GM18868 (cell line): ENCODE data around the gene GREB1.
A peak's percentile ranks its signal among the peaks of the same experiment; 100 is the strongest.

Experiments used
- ATAC-seq: cut with Tn5 transposase; IDR thresholded peaks from one replicate; pipeline ENCODE4 v1.9.1; 2021; ENCODE audit warnings: mild to moderate bottlenecking, moderate library complexity; ENCODE audit not compliant: unreplicated experiment

GREB1 gene

DNA sequence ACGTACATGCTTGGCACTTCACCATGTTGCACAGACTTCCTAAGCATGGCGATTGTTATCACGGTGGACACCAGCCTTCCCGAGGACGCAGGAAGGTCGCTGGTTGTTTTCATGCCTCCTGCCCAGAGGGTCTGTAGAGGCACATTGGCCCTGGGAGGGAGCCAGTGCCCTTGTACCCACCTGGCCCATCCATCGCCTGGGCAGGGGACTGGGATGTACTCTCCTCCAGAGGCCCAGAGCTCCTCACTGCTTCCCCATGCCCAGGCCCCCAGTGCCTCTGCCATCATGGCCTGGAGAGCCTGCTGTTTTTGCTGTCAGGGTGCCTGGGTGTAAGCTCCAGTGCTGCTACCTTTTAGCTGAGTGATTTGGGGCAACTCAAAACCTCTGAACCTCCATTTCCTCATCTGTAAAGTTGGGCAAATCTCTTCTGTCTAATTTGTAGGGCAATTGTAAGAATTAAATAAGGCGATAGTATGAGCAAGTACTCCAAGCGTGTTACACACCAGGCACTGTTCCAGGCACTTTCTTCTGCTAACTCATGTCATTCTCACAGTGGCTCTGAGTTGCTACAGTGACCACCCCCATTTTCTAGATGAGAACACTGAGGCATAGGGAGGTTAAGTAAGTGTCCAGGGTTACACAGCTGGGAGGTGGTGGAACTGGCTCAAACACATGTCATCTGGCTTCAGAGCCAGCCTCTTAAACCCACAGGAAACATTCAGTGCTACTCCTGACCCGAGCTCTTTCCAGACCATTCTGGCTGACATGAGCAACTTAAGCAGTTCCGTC lies 45.3 kb downstream of the GREB1 start:
- ATAC-seq = no peak

DNA sequence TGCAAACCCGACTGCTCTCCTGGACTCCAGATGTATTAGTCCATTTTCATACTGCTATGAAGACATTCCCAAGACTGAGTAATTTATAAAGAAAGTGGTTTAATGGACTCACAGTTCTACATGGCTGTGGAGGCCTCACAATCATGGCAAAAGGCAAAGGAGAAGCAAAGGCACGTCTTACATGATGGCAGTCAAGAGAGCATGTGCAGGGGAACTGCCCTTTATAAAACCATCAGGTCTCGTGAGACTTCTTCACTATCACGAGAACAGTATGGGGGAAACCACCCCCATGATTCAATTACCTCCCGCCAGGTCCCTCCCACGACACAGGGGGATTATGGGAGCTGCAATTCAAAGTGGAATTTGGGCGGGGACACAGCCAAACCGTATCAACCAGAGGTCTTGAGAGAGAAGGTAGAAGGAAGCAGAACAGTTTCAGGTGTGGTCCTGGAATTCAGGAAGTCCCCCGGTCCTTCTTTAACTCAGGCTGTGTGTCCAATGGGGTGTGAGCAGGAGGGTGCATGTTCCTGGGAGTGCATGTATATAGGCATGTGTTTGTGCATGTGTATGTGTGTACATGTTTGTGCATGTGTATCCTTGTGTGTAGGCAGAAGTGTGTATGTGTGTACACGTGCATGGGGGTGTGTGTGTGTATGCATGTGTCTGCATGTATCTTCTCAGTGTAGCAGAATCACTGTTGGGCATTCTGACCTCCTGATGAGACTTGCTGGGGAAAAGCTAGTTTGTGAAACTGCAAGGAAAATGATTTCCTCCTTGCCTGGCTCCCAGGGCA lies 46.2 kb downstream of the GREB1 start:
- ATAC-seq = no peak

DNA sequence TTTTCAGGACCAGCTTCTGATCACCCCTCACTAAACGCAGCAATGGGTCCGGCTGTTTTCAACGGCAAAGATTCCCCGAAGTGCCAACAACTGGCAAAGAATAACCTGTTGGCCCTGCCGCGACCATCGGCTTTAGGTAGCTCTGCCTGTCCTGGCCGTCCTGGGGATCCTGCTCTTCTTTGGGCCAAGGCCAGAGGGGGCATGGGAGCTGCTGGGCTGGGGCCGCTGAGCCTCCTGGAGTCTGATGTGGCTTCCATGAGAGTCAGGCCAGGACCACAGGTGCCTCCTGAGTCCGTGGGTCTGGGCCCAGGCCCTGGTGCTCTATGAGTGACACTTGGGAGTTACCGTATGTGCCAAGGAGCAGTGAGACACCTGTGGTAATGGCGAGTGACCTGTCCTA lies 46.9 kb downstream of the GREB1 start:
- no peak for ATAC-seq

DNA sequence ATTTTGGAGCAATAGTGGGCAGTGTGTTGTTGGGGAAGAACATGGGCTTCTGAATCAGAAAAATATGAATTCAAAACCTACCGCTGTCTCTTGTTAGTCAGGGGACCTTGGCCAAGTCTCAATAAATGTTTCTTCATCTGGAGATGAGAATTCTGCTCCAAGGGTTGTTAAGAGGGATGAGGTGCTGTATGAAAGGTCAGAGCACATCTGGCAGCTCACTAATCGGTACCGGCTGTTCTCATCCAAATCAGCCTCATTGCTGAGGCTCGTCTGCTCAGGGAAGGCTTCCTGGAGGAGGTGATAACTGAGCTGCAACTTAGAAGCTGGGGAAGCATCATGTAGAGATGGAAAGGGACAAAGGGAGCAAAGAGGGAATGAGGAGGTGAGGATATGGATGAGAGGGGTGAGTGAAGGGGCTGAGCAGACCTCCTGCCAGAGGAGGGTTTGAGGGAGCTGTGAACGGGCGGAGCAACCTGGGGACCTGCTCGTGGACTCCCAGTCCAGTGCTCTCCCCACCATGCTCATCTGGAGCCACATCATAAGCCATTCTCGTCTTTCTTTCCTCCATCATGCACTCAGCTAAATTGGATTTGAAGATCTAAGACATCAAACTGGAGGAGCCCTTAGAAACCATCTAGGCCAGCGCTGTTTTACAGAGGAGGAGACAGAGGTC lies 47.4 kb downstream of the GREB1 start:
- ATAC-seq = no peak

DNA sequence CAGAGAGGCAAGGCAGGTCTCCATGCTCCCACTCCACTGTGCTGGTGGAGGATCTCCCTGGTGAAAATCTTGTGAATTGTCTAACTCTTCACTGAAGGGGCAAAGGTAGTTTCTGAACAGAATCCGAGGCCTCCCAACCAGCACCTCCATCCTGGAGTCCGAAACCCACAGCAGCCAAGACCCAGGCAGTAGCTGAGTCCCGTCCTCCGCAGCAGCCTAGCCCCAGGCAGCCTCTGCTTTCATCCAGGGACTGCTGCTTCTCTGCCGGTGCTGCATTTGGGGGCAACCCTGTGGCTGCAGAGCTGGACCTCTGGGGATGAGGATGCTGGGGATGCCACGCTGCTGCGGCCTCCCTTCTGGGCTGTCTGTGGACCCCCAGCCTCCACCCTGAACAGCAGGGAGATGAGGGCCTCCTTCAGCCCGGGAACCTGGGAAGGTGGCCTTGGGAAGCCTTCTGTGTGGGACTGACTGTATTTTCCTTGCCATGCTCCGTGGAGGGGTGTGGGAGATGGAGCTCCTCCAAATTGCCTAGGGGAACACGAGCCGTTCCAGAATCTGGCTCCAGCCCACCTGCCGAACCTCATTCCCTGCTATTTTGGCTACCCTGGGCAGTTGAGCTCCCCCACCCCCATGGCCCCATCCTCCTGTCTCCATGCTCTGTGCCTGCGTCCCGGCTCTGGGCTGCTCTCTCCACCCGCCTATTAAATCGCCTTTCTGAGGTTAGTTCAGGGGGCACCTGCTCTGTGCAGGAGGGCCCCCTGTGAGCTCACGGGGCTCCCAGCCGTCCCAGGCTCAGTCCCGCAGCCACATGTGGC lies 48.2 kb downstream of the GREB1 start:
- ATAC-seq = no peak

DNA sequence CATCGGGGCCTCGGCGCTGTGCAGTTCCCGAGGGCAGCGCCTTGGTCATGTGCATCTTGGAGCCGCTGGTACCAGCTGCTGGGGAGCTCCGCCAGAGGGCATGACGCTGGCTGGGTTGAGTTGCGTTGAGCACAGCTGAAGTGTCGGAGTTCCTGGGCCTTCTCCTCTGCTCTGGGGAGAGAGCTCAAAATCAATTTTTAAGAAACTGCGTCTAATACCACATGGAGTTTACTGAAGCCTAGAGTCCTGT lies 48.7 kb downstream of the GREB1 start:
- ATAC-seq = no peak

DNA sequence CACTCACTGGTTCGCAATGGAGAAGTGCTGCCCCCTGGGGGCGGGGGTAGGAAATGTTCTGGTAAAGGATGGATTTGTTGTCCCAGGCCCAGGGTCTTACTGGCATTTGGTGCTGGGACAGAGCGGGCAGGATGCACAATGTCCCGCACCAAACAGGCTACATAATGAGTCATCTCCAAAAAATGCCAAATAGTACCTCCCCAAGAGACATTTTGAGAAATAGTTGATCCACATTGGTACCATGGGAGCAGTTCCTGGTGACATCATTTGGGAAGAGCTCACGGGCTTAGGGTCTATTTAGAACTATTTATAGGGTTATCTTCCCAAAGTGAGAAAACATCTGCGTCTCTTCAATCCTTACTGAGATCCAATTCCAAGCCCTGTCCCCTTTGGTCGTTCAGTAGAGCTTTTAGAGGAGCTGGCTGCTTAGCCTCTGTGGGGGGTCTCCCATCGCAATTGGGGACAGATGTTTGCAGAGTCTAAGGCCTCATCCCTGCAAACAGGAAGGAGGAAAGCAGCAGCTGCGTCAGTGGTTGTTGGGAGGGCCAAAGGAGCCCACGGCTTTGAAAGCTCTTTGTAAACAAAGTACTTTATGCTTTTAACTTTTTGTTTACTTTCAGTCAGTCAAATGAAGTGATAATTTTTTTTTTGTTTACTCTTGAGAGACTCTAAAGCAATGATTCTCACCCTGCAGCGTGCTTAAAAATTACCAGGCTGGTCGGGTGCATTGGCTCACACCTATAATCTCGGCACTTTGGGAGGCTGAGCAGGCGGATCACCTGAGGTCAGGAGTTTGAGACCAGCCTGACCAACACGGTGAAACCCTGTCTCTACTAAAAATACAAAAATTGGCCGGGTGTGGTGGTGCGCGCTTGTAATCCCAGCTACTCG lies 49.3 kb downstream of the GREB1 start:
- ATAC-seq = no peak

DNA sequence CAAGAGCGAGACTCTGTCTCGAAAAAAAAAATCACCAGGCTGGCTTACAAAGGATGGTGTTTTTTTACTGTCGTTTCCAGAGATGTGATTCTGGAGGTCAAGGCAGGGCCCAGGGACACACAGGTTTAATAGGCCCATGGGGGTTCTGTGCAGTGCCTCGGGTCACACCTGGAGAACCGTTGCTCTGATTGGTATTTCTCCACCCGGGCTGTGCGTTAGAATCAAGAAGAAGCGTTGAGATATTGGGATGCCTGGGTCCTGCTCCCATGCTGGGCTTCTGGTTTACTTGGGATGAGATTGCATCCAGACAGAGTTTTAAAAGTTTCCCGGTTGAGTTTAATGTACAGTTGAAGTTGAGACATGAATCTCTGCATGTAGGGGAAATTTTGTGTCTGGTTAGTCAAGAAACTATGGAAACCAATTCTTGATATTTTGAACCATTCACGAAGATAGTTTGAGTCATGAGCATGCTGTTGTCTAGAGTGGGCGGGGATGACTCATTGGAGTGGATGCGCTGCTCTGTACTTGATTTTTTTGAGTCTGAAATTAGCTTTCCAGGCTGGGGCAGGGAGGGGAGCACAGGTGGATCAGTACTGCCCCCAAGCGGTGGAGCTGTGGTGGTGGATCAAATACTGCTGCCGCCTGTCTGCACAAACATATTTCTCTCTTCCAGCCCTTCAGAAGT lies 50.1 kb downstream of the GREB1 start:
- ATAC-seq = peak; percentile 96

DNA sequence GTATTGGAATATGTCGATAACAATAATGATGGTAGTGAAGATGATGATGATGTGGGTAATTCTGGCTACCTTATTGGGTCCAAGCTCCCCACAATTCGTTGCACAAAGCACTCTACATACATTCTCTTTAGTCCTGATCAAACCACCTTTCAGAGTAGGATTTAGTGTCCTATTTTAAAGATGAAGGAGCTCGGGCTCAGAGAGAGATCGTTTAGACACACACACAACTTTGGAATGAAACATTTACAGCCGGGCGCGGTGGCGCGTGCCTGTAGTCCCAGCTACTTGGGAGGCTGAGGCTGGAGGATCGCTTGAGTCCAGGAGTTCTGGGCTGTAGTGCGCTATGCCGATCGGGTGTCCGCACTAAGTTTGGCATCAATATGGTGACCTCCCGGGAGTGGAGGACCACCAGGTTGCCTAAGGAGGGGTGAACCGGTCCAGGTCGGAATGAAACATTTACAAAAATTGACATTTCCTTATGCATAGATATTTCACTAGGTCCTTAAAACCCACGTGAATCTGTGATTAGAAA lies 50.7 kb downstream of the GREB1 start:
- no peak for ATAC-seq

DNA sequence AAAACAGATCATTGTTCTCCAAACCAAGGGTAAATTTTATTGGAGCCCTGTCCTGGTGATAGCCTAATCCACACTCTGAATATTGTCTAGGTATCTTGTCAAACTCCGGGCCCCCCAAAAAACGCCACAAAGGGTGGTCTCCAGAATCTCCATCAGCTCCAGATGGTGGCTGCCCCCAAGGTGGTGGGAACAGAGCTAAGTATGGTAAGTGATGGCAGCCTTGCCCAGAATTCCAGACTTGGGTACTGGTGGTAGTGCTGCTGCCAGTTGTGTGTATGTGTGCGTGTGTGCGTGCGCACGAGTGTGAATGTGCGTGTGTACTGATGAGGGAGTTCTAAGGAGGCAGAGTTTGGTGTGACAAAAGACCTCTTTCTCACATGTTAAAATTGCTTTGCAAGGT lies 51.2 kb downstream of the GREB1 start:
- ATAC-seq = no peak

DNA sequence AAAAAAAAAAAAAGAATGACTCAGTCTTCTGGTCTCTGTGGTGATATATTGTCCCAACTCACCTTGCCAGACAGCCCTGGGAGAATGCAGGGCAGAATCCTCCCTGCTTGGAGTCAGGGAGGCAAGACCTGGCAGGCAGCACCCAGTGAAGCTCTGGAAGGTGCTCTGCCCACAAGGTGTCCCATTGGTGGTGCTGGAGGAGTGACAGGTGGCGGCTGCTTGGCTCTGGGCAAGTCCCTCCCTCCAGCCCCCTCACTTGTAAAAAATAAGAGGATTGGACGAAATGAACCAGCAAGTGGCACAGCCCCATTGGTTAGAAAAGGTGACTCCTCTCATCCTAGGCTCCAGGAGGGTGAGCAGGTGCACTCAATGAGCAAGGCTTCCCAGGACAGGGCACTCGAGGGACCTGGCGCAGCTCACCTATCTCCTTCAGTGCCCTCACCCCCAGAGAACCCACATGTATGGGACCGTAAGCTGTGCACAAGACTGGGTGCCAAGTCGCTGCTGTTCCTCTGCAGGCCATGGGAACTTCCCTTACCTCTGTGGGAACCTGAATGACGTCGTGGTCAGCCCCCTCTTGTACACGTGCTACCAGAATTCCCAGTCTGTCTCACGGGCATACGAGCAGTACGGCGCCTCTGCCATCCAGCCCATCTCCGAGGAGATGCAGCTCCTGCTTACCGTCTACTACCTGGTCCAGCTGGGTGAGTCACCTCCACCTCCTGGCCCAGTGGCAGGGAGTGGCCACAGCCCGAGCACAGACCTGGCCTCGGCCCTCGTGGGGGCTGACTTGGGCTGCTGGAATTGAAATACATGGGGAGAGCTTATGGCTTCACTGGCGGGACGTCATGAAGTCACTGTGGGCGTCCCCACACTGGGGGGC lies 54.6 kb downstream of the GREB1 start:
- no peak for ATAC-seq

DNA sequence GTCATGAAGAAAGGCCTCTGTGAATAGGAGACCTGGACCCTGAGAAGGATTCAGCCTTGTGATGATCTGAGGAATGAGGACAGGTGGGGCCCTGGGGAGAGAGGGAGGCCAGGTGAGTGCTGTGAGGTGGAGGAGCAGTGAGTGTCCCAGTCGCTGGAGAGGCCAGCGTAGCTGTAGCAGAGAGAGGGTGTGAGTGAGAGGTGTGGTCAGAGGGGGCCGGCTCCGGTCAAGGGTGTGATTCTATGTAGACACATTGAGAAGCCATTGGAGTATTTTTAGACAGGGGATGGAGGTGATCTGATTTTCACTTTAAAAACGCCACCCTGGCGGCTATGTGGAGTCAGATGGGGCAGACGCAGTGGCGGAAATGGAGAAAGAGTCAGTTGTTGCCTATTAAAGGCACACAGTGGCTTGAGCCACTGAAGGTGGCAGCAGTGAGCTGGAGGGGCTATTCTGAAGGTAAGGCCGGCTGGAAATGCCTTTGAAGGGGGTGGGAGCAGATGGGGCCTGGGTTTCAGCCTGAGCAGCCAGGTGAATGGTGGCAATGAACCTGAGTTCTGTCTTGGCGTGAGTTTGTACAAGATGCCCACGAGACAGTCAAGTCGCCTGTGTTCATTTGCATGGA lies 55.6 kb downstream of the GREB1 start:
- no peak for ATAC-seq

DNA sequence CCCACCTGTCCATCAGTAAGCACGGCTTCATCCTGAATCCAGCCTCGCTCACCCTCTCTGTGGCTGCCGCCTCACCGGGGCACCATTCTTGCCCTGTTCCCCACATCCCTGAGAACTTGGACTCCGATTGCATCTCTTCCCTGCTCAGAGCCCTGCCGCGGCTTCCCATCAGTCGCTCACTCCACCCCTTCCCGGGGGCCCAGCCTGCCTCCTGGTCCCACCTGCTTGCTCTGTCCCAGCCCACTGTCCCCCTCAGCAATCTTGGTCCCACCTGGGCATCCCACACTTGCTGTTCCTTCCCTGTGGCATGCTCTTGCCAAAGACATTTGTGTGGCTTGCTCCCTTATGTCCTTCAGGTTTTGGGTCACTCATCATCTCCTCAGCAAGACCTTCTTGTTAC lies 56.3 kb downstream of the GREB1 start:
- ATAC-seq = no peak

DNA sequence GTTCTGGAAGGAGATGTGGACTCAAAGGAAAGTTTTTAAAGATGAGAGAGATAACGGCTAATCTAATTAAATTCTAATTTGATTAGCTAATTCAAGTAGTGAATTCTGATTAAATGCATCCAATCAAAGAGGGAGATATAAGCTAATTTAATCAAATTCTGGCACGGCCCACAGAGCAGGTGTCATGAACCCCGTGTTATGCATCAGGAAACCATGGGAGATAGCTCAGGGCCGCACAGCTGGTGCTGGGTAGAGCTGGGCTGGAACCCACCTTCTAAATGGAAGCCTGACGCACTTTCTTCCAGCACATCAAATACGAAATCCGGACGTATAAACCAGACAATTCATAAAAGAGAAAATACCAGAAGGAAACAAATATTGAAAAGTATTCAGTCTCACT lies 57.2 kb downstream of the GREB1 start:
- no peak for ATAC-seq

DNA sequence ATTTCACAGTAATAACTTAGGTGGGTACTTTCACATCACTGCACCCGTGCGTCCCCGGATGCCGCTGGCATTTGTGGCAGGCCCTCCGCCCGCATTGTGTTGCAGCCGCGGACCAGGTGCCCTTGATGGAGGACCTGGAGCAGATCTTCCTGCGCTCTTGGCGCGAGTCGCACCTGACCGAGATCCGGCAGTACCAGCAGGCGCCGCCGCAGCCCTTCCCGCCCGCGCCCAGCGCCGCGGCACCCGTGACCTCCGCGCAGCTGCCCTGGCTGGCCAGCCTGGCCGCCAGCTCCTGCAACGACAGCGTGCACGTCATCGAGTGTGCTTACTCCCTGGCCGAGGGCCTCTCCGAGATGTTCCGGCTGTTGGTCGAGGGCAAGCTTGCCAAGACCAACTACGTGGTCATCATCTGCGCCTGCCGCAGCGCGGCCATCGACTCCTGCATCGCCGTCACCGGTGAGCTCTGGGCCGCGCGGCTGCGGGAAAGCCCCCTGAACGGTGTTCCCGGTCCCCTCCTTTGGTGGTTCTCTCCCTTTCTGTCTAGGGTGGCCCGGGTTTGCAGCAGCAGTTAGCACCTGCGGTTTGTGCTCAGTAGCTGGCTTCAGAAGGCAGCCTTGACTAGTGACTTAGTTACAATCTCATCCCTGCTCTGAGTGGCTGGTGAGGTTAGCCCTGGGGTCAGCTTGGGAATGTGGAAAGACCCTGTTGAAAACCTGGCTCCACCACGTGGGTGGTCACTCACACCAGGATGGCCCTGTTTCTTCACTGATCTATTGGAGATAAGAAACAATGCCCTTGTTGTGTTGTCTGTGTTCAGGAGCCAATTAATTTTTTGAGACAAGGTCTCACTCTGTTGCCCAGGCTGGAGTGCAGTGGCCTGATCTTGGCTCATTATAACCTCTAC lies 59.1 kb downstream of the GREB1 start:
- no peak for ATAC-seq

DNA sequence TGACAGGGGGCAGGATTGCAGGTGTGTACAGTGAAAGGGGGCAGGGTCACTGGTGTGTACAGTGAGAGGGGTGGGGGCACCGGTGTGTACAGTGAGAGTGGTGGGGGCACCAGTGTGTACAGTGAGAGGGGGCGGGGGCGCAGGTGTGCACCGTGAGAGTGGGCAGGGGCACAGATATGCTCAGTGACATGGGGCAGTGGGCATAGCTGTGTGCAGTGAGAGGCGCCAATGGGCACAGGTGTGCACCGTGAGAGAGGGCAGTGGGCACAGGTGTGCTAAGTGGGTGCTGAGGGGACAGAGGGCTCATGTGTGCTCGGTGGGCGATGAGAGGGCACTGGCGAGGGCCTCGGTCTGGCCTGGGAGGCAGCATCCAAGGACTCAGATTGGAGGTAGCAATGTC lies 63.0 kb downstream of the GREB1 start:
- no peak for ATAC-seq
